GM19372 (cell line): Measurements from ENCODE around the gene NHS.
"Not testable (repeated sequence)": the region's sequence is repeated elsewhere in the genome, so short reads cannot be mapped to it uniquely, and the experiment has no call there.

ENCODE experiments used
- ATAC-seq: cut with Tn5 transposase; IDR thresholded peaks from one replicate; pipeline ENCODE4 v1.9.1; 2021; ENCODE audit warnings: mild to moderate bottlenecking, low read depth, moderate library complexity; ENCODE audit not compliant: unreplicated experiment

Gene NHS

DNA sequence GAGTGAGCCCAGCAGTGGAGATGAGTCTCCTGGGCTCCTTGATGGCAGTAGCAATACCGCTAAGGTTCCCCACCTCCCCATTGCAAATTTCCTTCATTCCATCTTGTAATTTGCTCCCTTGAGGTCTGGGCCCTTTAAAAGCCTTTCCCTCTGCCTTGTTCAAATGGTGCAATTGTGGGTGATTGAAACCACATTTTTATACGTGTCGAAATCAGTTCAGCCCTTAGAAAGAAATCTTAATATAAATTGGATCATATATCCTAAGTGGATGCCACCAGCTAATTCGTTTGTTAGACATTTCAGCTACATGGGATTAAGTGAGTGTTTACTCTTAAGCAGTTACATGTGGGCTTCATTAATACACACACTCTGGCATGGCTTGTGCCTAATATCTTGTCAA lies 68.6 kb downstream of the NHS start:
- ATAC-seq, result no peak

DNA sequence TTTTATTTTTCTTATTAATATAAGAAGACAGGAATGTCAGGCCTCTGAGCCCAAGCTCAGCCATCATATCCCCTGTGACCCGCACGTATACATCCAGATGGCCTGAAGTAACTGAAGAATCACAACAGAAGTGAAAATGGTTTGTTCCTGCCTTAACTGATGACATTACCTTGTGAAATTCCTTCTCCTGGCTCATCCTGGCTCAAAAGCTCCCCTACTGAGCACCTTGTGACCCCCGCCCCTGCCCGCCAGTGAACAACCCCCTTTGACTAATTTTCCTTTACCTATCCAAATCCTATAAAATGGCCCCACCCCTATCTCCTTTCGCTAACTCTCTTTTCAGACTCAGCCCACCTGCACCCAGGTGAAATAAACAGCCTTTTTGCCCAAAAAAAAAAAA lies 71.3 kb downstream of the NHS start:
- ATAC-seq, result not testable (repeated sequence)

DNA sequence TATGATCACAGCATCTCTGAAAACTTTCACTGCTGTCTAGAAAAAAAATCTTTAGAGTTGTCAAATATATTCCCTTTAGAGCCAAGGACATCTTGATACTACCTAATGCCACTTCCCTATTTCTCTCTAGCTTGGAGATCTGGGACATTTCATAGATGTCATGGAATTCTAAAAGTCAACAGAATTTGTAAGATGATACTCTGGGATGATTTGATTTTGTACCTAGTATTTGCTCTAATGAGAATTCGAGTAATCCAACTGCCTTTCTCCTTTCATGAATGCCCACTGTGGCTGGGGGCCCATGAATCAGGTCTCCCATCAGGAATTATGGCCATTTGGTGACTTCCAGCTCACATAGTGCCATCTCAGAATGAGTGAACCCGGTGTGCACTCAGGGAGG lies 73.2 kb downstream of the NHS start:
- ATAC-seq, result no peak

DNA sequence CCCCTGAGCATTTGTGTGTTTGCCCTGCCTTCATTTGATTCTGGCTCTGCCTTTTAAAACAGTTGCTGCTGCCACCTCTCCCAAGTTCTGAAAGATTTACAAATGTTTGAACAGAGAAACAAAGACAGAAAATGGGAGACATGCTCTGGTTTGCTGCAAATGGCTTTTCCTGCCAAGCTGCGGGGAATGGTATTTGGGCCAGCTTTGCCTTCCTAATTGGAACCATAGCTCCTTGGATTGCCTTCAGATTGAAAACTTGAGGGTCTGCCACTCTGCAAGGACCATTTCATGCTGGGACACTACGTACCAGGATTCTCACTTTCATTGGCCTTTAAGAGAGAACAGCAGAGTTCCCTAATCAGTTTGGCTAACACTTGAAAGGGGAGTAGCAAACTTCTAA lies 74.9 kb downstream of the NHS start:
- ATAC-seq, result no peak

DNA sequence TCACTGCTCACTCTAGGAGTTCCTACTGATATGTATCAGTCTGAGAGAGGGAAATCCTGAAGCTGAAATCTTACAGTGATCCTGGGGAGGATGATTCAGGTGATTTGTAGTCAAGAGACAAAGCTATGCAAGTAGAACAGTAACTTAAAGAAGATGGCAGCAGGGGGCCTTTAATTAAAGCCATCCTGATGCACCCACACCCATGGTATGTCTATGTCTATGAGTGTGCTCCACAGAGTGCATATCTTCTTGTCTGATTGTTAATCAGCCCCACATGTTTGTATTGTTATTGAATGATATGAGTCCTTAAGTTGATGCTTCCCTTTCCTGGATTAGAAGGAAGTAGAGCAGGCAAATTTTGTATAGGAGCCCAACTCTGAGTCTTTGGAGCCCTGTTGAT lies 78.8 kb downstream of the NHS start:
- no peak for ATAC-seq

DNA sequence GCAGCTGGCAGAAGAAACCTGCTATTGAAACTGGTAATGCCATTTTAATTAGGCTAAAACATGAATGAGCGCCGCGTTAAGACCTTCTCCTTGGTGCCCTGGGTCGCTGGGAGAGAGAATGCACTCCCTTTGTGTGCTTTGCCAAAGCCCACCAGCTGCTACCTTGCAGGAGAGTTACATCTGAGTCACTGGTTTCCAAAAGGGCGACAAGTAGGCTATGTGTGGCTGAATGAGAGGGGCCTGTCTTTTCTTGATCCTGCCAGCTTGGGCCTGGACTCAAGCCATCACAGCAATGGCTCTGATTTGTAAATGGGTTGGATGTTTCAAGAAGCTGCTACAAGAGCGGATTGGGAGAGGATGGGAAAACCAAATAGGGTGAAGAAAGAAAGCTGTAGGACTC lies 81.5 kb downstream of the NHS start:
- ATAC-seq, result no peak

DNA sequence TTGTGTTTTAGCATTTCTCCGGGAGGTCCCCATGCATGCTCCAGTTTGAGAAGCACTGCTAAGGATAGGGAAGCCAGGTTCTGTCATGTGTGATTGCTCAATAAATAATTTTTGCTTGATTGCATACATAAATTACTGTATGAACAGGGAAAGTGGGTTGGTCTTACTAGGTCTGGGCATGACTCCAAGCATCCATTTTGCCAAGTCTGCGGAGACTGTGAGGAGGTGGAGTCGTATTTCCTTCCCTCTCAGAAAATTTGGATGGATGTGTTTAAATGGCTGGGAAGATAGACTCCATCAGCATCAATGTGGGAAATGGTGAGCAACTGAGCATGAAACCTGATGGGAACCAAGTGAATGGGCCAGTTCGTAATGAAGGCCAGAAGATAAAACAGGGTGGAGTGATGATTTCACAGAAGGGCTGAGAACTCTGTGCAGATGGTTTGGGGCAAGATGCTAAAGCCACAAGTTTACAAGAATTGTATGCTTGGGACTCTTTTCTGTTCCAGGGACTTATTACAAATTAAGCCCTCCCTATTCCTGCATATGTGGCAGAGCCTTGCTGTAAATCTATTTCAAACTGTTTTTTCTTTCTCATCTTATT lies 84.1 kb downstream of the NHS start:
- no peak for ATAC-seq

DNA sequence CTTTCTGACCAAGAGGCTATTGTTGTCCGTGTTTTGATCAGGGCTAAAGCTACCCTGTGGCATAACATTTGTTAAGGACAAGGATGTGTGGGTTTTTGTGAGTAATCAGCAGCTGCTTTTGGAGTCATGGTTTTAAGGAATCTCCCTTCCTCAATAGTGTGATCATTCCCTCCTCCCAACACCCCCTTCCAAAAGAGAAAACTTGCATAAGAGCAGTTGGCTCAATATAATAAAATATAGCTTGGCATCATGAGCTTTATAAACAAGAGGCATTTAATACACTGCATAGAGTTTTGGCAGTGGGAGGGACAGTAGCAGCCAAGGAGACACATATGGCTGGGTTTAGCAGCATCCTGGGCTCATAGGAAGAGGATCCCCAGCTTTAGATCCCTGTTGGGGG lies 84.7 kb downstream of the NHS start:
- no peak for ATAC-seq

DNA sequence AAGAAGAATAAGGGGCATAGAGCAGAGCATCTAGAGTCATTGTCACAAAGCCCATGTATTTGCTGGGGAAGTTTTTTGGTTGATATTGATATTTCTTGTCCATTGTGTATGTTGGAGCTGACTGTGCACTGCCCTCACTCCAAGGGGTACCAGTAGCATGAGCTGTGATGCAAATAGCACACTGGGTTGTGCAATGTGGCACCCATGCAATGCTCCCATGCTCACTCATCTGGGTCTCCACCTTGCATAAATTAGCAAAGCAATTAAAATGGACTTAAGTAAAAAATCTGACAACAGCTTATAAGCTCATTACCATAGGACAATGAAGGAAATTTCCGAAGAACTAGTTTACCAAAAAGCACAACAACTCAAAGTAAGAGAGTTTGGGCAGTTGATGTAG lies 87.9 kb downstream of the NHS start:
- ATAC-seq, result no peak

DNA sequence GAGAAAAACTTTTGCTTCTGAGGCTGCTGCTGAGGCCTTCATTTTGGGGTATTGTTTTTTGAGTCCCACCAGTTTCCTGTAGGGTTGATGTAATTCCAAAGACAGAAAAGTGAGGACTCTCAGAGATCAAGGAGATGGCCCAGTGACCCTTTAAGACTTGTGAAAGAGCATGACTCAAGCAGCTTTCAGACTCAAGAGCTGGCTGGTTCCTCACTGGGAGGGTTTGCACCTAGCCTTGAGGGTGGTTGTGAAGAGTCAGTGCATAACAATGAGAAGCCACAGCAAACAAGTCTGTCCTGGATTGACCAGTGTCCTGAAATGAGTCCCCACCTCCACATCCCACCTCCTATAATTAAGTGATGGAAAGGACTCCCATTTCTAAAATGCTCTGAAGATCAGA lies 89.2 kb downstream of the NHS start:
- no peak for ATAC-seq

DNA sequence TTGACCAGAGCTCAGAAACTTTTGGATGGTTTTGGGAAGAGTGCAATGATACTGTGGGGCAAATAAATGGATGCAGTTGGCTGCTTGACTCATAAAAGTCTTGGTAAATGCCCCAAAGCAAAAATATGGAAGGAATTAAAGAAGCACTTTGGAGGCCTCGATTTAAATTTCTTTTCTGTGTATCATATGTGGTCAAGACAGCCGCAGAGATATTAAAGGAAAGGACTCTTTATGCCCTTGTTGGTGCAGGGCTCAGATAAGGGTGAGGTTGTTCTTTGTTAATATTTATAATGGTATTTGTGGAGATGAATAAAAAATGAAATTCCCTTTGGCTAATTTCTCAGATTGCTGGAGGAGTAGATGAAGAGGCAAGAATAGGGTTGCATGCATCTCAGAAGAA lies 90.2 kb downstream of the NHS start:
- ATAC-seq, result no peak

DNA sequence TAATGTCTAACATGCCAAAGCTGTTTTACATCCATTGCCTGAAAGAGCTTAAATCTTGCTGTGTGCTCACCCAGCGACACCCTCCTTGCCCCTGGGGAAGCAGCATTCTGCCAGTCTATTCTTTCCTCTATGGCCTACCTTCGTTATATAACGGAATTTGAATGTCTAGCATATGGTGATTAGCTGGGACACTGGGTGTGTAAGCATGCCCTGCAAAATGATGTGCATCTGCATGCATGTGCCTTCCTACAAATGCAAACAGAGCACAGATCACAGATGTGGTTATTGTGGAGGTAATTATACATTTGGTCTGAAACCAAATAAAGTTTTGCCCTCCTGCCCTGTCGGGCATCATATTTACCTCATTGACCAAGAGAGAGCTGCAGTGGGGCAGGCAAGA lies 90.8 kb downstream of the NHS start:
- ATAC-seq, result no peak

DNA sequence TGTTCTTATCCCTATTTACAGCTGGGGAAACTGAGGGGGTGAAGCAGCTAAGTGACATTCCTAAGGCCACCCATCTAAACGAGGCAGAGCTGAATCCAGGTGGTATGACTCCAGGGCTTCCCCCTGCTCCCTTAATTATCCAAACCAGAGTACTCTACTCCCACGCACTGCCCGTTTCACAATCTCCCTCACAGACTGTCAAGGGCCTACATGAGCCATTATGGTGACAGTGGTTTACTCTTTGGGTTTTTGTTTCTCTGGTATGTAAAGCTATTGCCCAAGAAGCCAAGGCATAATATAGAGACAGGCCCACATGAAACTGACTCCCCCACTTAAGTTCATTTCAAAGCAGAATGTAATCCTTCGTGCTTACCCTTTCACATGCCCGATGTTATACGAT lies 95.1 kb downstream of the NHS start:
- ATAC-seq, result no peak

DNA sequence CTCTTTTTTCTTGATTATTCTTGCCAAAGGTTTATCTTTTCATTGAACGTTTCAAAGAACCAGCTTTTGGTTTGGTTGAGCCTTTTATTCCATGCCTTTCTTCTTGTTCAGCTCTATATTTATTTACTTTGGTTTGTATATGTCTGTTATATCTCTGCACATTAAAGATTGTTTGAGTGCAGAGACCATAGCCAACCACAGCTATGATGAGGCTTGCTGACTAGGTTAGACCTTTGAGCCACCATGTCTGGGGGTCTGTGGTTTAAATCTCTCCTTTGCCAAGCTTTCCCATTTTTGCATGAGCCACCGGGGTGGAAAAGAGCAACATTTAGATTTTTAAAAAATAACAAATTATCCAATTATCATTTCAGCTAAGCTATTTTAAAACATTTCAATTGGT lies 96.1 kb downstream of the NHS start:
- ATAC-seq, result no peak

DNA sequence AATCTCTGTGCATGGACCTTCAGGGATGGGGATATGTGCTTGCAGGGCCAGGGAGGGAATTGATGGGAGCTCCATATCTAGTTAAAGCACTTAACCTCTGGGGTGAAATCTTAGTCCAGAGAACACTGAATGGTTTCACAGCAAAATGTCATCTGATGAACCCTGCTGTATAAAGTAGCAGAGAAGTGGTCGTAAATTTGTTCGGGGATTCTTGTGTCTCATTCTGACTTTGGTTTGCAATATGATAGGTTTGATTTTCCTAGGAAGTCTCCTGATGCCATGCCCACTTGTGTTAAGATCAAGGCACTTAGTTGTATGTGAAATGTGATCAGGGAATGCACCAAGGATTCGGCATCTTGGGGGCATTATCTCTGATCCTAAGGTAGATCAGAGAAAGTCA lies 96.9 kb downstream of the NHS start:
- ATAC-seq, result no peak

DNA sequence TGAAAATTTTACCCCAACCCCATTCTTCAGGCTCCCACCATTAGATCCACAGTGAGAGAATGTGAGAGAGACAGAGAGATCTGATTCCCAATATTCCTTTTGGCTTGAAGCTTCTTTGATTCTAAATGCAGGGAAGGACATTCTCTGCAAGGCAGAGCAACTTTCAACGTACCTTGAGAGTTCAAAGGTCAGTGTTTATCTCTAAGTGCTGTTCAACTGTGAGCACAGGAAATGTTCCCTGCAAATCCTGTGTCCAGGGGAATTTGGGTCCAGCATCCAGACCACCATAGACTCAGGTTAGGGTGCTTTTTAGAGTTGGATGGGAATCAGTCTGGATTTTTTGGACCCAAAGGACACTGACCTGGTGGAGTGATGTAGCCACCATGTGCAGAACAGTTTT lies 97.4 kb downstream of the NHS start:
- ATAC-seq, result no peak

DNA sequence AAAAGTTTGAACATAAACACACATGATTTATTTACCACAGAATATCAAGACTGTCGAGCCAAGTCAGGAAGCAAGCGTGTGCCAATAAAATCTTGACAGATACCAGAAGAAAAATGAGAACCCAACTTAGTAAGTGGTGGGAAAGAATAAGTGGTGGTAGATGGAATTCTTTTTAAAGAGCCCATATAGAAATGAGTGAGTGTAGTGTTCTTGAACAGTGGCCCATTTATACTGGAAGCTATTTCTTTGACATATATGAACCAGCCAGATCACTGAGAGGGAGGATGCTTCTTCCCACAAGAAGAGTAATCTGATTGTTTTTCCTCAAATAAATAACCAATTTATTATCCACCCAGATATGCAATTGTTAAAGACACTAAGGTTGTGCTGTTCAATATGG lies 98.0 kb downstream of the NHS start:
- ATAC-seq, result no peak

DNA sequence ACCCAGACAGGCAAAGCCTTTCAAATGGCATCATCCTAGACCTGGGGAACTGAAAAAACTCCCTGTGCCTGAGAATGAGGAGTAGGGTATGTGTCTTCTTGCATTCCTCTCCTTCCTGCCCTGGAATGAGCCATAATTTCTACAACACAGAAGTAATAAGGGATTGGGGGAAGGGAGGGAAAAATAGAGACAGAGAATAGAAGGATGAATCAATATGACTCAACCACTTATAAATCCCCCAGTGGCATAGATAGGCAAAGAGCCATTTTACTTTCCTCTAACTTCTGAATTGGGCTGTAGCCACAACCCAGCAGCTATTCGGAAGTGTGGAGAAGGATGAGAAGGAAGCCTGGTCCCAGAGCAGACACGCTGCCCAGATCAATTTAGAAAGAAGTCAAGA lies 99.9 kb downstream of the NHS start:
- ATAC-seq, result no peak

DNA sequence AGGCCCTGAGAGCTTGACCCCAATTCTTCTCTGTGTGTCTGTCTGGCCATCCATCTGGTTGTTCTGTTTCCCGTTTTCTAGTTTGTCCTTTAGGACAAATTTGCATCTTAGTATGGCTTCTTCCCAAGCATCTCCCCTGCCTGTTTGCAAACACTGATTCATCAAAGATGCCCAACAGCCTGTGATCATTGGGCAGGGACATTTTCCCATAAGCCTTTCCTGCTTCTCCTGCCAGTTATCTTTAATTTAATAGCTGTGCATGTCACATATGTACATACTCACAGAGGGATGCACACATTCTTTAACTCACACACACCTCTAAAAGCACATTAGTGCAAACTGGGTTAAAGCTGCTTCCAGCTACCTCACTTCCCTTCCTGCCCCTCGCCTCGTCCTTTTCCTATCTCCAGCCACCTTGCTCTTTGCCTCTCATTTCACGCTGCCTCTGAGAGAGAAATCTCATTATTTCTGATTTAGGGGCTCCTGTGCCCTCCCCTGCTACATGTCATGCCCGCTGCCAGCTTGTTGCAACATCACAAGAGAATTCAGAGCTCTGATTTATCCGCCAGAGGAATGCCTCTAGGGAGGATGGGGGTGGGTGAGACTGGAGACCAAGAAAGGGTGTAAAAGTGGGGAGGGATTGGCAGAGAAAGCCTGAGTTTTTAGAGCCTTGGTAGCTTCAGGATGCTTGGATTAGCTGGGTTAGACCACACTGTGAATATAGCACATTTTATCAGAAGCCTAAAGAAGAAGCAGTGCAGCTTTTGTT lies 100.6 kb downstream of the NHS start:
- no peak for ATAC-seq

DNA sequence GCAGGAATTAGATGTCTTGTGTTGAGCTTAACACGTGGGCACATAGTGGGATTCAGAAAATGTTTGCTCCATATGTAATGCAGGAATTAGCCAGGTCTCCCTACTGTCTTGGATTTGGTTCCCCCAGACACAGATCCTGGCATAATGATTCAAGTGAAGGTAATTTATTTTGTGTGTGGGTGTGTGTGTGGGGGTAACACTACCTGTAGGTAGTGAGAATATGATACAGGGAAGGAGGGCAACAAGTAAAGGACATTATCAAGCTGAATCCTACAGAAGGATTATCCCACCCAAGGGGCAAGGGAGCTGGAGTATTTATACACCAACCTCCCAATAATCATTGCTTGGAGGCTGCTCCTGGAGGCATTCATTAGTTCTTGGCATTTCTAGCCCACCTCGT lies 101.4 kb downstream of the NHS start:
- ATAC-seq, result no peak

DNA sequence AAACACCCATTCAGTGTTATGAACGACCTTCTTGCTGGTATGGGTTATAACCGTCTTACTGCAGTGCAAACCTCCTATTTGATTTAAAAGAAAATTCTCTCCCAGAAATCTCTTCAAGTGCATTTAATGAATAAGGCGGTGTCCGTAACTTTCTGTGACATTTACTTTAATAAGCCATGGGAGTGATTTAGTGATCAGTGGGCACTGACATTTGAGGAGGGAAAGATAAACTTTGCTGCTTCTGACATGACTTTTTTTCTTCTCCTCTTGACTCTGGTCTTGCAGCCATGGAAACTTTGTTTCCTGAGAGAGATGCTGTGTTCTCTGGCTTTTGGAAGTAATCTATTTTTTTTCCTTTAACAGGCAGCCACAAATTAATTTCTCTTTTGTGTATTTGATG lies 106.1 kb downstream of the NHS start:
- ATAC-seq, result no peak

DNA sequence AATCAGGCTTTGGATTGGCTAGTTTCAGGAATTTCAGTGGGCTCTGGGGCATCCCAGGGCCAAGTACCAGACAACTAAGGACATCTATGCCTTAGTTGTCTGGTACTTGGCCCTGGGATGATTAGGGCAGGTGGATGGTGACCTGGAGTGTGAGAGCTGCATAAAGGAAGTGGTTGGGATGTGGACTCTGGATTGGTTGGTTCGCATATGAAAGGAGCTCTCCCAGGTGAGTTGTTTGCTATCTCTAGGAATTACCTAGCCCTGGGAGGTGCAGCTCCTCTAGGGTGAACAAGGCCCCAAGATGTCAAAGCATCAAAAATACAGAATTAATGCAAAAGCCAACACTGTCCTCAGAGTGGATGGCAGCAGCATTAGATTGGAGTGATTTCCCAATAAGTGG lies 109.6 kb downstream of the NHS start:
- ATAC-seq, result no peak

DNA sequence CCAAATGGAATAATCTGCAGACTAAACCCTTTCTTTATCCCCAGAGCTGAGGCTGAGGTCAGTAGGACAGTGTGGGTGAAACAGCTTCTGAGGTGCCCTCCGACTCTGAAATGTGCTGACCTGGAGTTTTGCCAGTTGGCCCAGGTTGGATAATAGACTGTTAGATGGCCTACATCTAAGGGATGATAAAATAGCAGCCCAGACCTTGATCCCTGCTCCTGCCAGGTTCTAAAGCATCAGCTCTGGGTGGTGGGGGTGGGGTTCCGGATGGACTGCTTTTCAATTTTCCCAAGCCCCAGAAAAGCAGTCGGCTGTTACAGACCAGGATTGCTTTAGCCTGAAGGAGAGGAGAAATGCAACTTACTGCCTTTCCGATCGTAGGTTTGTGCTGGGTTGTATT lies 110.4 kb downstream of the NHS start:
- ATAC-seq, result no peak
